ENCODE measurements around the gene ARHGAP4. TPM values are rescaled to one million over a fixed set of nuclear protein-coding genes. Genes with fewer than 3 reads are reported as not detected.

ARHGAP4 gene
- total RNA-seq, 1 experiment from 2014 or later = 47.0 TPM

DNA sequence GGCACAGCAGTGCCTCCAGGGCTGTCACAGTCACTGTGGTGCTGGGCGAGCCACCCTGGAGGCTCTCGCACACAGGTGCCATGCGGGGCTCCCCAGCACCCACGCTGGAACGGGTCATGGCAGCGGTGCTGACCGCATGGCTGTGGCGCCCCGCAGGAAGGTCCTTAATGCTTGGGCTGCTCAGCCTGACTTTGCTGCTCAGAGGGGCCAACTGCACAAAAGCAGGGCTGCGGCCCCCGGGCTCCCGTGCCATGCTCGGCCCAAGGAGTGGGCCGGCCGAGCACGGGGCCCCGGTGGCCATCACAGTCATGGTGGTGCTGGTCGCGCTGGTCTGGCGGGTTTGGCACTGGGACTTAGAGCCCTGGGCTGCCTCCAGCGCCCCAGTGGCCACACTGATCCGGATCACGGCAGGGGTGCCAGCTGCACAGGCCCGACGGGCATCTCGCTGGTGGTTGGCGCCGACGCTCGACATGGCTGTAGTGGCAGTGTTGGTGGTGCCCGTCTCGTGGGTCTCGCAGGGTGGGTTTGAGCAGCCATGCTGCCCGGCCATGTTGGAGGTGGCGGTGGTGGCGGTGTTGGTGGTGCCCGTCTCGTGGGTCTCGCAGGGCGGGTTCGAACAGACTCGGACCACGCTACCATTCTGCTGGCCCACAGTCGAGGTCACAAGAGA, 28.6 kb upstream of the ARHGAP4 start:
- Histone ChIP-seq H3K27me3 (ENCODE audit: insufficient read depth, low read depth) (no peaks in the 10 kb centered on the region), H3K9me3 (ENCODE audit: insufficient read depth, low read depth) (no peaks in the 10 kb centered on the region), H3K4me3 (no peak overlapping the region), H3K9me2 (ENCODE audit: insufficient read depth) (no peaks in the 10 kb centered on the region), H2AFZ (no peak overlapping the region), H4K20me1 (ENCODE audit: insufficient read depth) (peaks cover 9% of the 10 kb centered on the region; the same call in 1 of the 2 replicates), H3K79me2 (ENCODE audit: low read depth) (no peaks in the 10 kb centered on the region), H3K4me2 (no peak overlapping the region), H3F3A (ENCODE audit: insufficient read depth, low read depth) (no peaks in the 10 kb centered on the region), H3K36me3 (ENCODE audit: low read depth) (no peaks in the 10 kb centered on the region), H3K4me1 (replicated peaks; ENCODE audit: insufficient read depth) (no peaks in the 10 kb centered on the region), H3K27ac (no peak overlapping the region)
- no peak for DNase-seq
- ChIA-PET POLR2A (ENCODE audit: unreplicated experiment) (no interaction called here), CTCF (no interaction called here)
- intact Hi-C loops (cut with micrococcal nuclease; ENCODE audit: unreplicated experiment) = loop anchor here (5.0 kb wide), 1 partner anchor 247 kb away; no protein-coding TSS in a partner anchor
- no TSS peak for BruUV-seq (replicated peaks)
- TF ChIP-seq EZH2 (IDR thresholded peaks at IDR 0.05; ENCODE audit: low read depth) = no peak
- TF ChIP-seq, protein P1, sequence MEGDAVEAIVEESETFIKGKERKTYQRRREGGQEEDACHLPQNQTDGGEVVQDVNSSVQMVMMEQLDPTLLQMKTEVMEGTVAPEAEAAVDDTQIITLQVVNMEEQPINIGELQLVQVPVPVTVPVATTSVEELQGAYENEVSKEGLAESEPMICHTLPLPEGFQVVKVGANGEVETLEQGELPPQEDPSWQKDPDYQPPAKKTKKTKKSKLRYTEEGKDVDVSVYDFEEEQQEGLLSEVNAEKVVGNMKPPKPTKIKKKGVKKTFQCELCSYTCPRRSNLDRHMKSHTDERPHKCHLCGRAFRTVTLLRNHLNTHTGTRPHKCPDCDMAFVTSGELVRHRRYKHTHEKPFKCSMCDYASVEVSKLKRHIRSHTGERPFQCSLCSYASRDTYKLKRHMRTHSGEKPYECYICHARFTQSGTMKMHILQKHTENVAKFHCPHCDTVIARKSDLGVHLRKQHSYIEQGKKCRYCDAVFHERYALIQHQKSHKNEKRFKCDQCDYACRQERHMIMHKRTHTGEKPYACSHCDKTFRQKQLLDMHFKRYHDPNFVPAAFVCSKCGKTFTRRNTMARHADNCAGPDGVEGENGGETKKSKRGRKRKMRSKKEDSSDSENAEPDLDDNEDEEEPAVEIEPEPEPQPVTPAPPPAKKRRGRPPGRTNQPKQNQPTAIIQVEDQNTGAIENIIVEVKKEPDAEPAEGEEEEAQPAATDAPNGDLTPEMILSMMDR (conservative IDR thresholded peaks at IDR 0.05) = no peak

DNA sequence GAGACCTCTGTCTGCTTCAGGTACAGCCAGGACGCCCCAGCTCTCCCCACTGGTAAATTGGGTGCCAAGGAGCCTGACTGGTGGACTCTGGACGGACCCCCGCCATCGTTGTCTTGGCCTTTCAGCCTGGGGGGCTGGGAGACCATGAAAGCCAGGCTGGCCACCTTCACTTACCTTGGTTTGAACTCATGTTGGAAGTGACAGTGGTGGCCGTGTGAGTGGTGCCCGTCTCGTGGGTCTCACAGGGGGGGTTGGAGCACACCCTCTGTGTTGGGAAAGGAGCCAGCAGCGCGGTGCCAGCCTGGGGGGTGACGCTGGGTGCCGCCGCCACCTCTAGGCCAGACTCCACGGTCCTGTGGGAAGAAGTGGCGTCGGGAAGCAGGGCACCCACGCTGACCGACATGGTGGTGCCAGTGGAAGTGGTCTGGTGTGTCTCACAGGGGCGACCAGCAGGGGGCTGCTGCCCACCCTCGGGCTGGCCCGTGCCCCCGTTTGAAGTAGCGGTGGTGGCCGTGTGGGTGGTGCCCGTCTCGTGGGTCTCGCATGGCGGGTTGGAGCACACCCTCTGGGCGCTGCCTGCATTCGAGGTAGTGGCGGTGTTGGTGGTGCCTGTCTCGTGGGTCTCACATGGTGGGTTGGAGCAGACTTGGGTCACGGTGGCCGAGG, 28.0 kb upstream of the ARHGAP4 start:
- peaks cover 9% of the 10 kb centered on the region; the same call in 1 of the 2 replicates for H4K20me1 ChIP-seq (ENCODE audit: insufficient read depth)
- H3F3A ChIP-seq (ENCODE audit: insufficient read depth, low read depth) = no peaks in the 10 kb centered on the region
- DNase-seq = no peak
- H3K9me3 ChIP-seq (ENCODE audit: insufficient read depth, low read depth) = no peaks in the 10 kb centered on the region
- TF ChIP-seq EZH2 (IDR thresholded peaks at IDR 0.05; ENCODE audit: low read depth) = no peak
- TF ChIP-seq, protein P1 (conservative IDR thresholded peaks at IDR 0.05) = no peak
- H3K4me2 ChIP-seq = no peak overlapping the region
- no peak overlapping the region for H2AFZ ChIP-seq
- H3K27me3 ChIP-seq (ENCODE audit: insufficient read depth, low read depth) = no peaks in the 10 kb centered on the region
- intact Hi-C loops (cut with micrococcal nuclease; ENCODE audit: unreplicated experiment) = loop anchor here (5.0 kb wide), 1 partner anchor 247 kb away; no protein-coding TSS in a partner anchor
- H3K4me3 ChIP-seq = no peak overlapping the region
- H3K9me2 ChIP-seq (ENCODE audit: insufficient read depth) = no peaks in the 10 kb centered on the region
- no peaks in the 10 kb centered on the region for H3K79me2 ChIP-seq (ENCODE audit: low read depth)
- no peak overlapping the region for H3K27ac ChIP-seq
- no peaks in the 10 kb centered on the region for H3K4me1 ChIP-seq (replicated peaks; ENCODE audit: insufficient read depth)
- BruUV-seq (replicated peaks) = no TSS peak
- no peaks in the 10 kb centered on the region for H3K36me3 ChIP-seq (ENCODE audit: low read depth)
- POLR2A ChIA-PET (ENCODE audit: unreplicated experiment) = no interaction called here
- CTCF ChIA-PET = no interaction called here

DNA sequence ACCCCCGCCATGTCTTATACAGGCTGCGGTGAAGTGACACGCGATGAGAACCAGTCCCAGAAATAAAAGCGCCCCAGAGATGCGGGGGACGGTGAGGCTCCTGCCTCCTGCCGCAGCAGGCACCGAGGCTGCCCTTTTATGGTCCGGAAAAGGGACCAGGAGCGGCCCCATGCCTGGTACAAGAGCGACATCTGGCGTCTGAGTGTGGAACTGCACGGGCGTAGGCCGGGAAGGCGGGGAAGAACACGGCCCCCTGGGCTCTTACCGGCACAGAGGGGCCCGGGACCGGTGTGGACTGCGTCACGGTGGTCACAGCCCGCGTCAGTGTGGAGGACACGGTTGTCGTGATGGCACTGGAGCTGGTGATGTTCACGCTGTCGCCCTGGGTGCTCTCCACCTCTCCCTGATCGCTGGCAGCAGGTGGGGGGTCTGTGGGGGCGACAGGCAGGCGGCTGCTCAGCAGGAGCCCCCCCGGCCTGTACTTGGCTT, 27.3 kb upstream of the ARHGAP4 start:
- H3K4me3 ChIP-seq = no peak overlapping the region
- no peaks in the 10 kb centered on the region for H3F3A ChIP-seq (ENCODE audit: insufficient read depth, low read depth)
- no peak for TF ChIP-seq EZH2 (IDR thresholded peaks at IDR 0.05; ENCODE audit: low read depth)
- TF ChIP-seq, protein P1 (conservative IDR thresholded peaks at IDR 0.05) = peak; percentile 95
- peaks cover 9% of the 10 kb centered on the region; the same call in 1 of the 2 replicates for H4K20me1 ChIP-seq (ENCODE audit: insufficient read depth)
- no peaks in the 10 kb centered on the region for H3K9me3 ChIP-seq (ENCODE audit: insufficient read depth, low read depth)
- no peak overlapping the region for H3K4me2 ChIP-seq
- H3K27ac ChIP-seq = no peak overlapping the region
- DNase-seq = peak in 1 of 2 experiments; percentile 70
- H3K4me1 ChIP-seq (replicated peaks; ENCODE audit: insufficient read depth) = no peaks in the 10 kb centered on the region
- H3K27me3 ChIP-seq (ENCODE audit: insufficient read depth, low read depth) = no peaks in the 10 kb centered on the region
- H3K36me3 ChIP-seq (ENCODE audit: low read depth) = no peaks in the 10 kb centered on the region
- H3K9me2 ChIP-seq (ENCODE audit: insufficient read depth) = no peaks in the 10 kb centered on the region
- BruUV-seq (replicated peaks) = no TSS peak
- H2AFZ ChIP-seq = no peak overlapping the region
- ChIA-PET CTCF (no interaction called here), POLR2A (ENCODE audit: unreplicated experiment) (no interaction called here)
- intact Hi-C loops (cut with micrococcal nuclease; ENCODE audit: unreplicated experiment) = loop anchor here (5.0 kb wide), 1 partner anchor 246 kb away; no protein-coding TSS in a partner anchor
- H3K79me2 ChIP-seq (ENCODE audit: low read depth) = no peaks in the 10 kb centered on the region
